CD4-positive, alpha-beta T cell (primary cell): Measurements from ENCODE around the gene SLCO1B3. TPM values are rescaled to one million over a fixed set of nuclear protein-coding genes. Genes with fewer than 3 reads are reported as not detected.

Source experiments
- ATAC-seq: fragments of 200-7000 bp; cut with Tn5 transposase; one replicate; pipeline ENCODE4 v1.10.0; 2022; ENCODE audit warnings: mild to moderate bottlenecking; ENCODE audit not compliant: poor library complexity
- CTCF ChIA-PET: fragments of 350-600 bp; sonication (Branson Sonifier 250); formaldehyde crosslinking; loops from one replicate; lab custom pipeline; 2021; ENCODE audit warnings: antibody characterized with exemption, inconsistent platforms; lab: Charles Lee
- POLR2A ChIA-PET: fragments of 350-600 bp; sonication (Branson Sonifier 250); formaldehyde crosslinking; loops from one replicate; lab custom pipeline; 2021; ENCODE audit warnings: antibody characterized with exemption, inconsistent platforms; lab: Charles Lee
- DNase-seq, 14 experiments: peaks; one replicate each; pipeline ENCODE4 v3.0.0-alpha.2; 2013 to 2020; ENCODE audit warnings: mixed read lengths in 2 of 14
- H3K27ac ChIP-seq, 2 donors: one replicate each; pipeline versions ENCODE4 v1.5.1 to v1.7.0; 2013; ENCODE audit warnings: low read length in 2 of 2, low read depth in 1 of 2, mild to moderate bottlenecking in 1 of 2
- H3K27me3 ChIP-seq, 2 experiments: 1 replicate in 1 of 2; 2 replicates in 1 of 2; pipeline versions ENCODE4 v1.6.1 to v1.7.0; 2013; ENCODE audit warnings: low read length in 2 of 2, control low read depth in 1 of 2, mild to moderate bottlenecking in 1 of 2, moderate library complexity in 1 of 2; ENCODE audit not compliant: insufficient read depth in 2 of 2, control insufficient read depth in 1 of 2
- H3K36me3 ChIP-seq: one replicate; pipeline ENCODE4 v1.6.1; 2013; ENCODE audit warnings: low read length, control low read depth; ENCODE audit not compliant: insufficient read depth
- H3K4me1 ChIP-seq: one replicate; pipeline ENCODE4 v1.6.1; 2013; ENCODE audit warnings: low read length, control low read depth; ENCODE audit not compliant: insufficient read depth
- H3K4me3 ChIP-seq: one replicate; pipeline ENCODE4 v1.5.1; 2013; ENCODE audit warnings: mild to moderate bottlenecking, low read length, moderate library complexity
- H3K9me3 ChIP-seq, 2 experiments: 1 replicate in 1 of 2; 2 replicates in 1 of 2; pipeline versions ENCODE4 v1.6.1 to v1.7.0; 2013; ENCODE audit warnings: low read length in 2 of 2, mild to moderate bottlenecking in 2 of 2, control low read depth in 1 of 2, moderate library complexity in 1 of 2; ENCODE audit not compliant: control insufficient read depth in 1 of 2, insufficient read depth in 1 of 2
- H3K27ac Mint-ChIP-seq: one replicate; pipeline ENCODE4 v1.8.0; 2020; ENCODE audit warnings: mixed read lengths
- H3K27me3 Mint-ChIP-seq: one replicate; pipeline ENCODE4 v1.8.0; 2021; ENCODE audit warnings: mixed read lengths
- H3K36me3 Mint-ChIP-seq: one replicate; pipeline ENCODE4 v1.8.0; 2021; ENCODE audit warnings: low read depth, mixed read lengths
- H3K4me1 Mint-ChIP-seq: one replicate; pipeline ENCODE4 v1.8.0; 2021; ENCODE audit warnings: low read depth, mixed read lengths
- H3K4me3 Mint-ChIP-seq: one replicate; pipeline ENCODE4 v1.8.0; 2020; ENCODE audit warnings: mild to moderate bottlenecking, mixed read lengths
- H3K9me3 Mint-ChIP-seq: one replicate; pipeline ENCODE4 v1.8.0; 2020; ENCODE audit warnings: mixed read lengths
- CTCF ChIP-seq: fragments of 200-600 bp; IDR thresholded peaks from one replicate; pipeline ENCODE4 v1.8.0; 2022; ENCODE audit warnings: antibody characterized with exemption, mild to moderate bottlenecking
- intact Hi-C, 2 experiments: fragments of 100-400 bp; cut with DNase I in 1 of 2; cut with micrococcal nuclease in 1 of 2; formaldehyde crosslinking; loops; one replicate each; pipeline versions ENCODE4 v1.15.1 to v1.9.0; 2023 to 2025; cut with DNase I, micrococcal nuclease
- total RNA-seq, 174 experiments: library from RNA in 2 of 174; stranded (reverse) in 2 of 174; gene quantifications; one replicate each; pipeline ENCODE4 v1.2.3 and lab custom pipeline; 2021 to 2026

SLCO1B3 gene
- total RNA-seq, 2 experiments from 2014 or later: not detected

GRCh38 chr12:20832911-20833310 is 22.4 kb downstream of the SLCO1B3 start:
- ChIA-PET CTCF (no interaction called here), POLR2A (no interaction called here)
- no peaks in the 10 kb centered on the region for H3K27me3 ChIP-seq
- no peaks in the 10 kb centered on the region for H3K36me3 Mint-ChIP-seq
- H3K4me1 ChIP-seq: no peaks in the 10 kb centered on the region
- peaks cover 4% of the 10 kb centered on the region for H3K9me3 Mint-ChIP-seq
- H3K27me3 Mint-ChIP-seq: no peaks in the 10 kb centered on the region
- no peaks in the 10 kb centered on the region for H3K4me1 Mint-ChIP-seq
- no peaks in the 10 kb centered on the region for H3K36me3 ChIP-seq
- H3K27ac Mint-ChIP-seq: no peak overlapping the region
- no peak overlapping the region for H3K4me3 ChIP-seq
- H3K4me3 Mint-ChIP-seq: no peak overlapping the region
- H3K27ac ChIP-seq: no peak overlapping the region
- H3K9me3 ChIP-seq: peaks cover 0 to 9% of the 10 kb centered on the region in 2 experiments
- ATAC-seq: no peak
- DNase-seq: no peak
- intact Hi-C loops: no loop called here
- no peak for TF ChIP-seq CTCF

DNA sequence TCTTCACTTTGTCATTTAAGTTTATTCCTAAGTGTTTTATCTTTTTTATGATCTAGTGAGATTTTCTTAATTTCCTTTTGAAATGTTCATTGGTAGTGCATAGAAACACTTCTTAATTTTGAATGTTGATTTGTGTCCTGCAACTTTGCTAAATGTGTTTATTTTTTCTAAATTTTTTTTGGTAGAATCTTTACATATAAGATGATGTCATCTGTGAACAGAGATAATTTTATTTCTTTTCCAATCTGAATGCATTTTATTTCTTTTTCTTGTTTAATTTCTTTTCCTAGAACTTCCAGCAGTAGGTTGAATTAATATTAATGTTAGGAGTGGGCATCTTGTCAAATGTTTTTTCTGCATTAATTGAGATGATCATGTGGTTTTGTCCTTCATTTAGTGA is 42.1 kb downstream of the SLCO1B3 start:
- no peaks in the 10 kb centered on the region for H3K36me3 ChIP-seq
- TF ChIP-seq CTCF: no peak
- H3K9me3 ChIP-seq: no peaks in the 10 kb centered on the region
- Mint-ChIP-seq H3K4me1 (no peaks in the 10 kb centered on the region), H3K27ac (no peak overlapping the region), H3K36me3 (no peaks in the 10 kb centered on the region), H3K27me3 (no peaks in the 10 kb centered on the region), H3K9me3 (peaks cover 2% of the 10 kb centered on the region), H3K4me3 (no peak overlapping the region)
- no peaks in the 10 kb centered on the region for H3K4me1 ChIP-seq
- ATAC-seq (no peak), DNase-seq (no peak)
- POLR2A ChIA-PET: no interaction called here
- no peak overlapping the region for H3K4me3 ChIP-seq
- no peak overlapping the region for H3K27ac ChIP-seq
- H3K27me3 ChIP-seq: no peaks in the 10 kb centered on the region
- CTCF ChIA-PET: no interaction called here
- intact Hi-C loops: no loop called here

GRCh38 chr12:20863056-20863455 is 52.6 kb downstream of the SLCO1B3 start:
- Histone ChIP-seq H3K27me3 (no peaks in the 10 kb centered on the region), H3K9me3 (peaks cover 0 to 3% of the 10 kb centered on the region in 2 experiments), H3K27ac (no peak overlapping the region), H3K4me1 (no peaks in the 10 kb centered on the region), H3K4me3 (no peak overlapping the region), H3K36me3 (no peaks in the 10 kb centered on the region)
- TF ChIP-seq CTCF: no peak
- H3K4me3 Mint-ChIP-seq: no peak overlapping the region
- intact Hi-C loops: no loop called here
- H3K27me3 Mint-ChIP-seq: no peaks in the 10 kb centered on the region
- no peaks in the 10 kb centered on the region for H3K4me1 Mint-ChIP-seq
- no peaks in the 10 kb centered on the region for H3K36me3 Mint-ChIP-seq
- DNase-seq (no peak), ATAC-seq (no peak)
- no peaks in the 10 kb centered on the region for H3K9me3 Mint-ChIP-seq
- CTCF ChIA-PET: no interaction called here
- H3K27ac Mint-ChIP-seq: no peak overlapping the region
- POLR2A ChIA-PET: no interaction called here
